ENCODE measurements around the gene PNKP.
"Not testable (repeated sequence)": the region's sequence is repeated elsewhere in the genome, so short reads cannot be mapped to it uniquely, and the experiment has no call there.

The PNKP gene

DNA sequence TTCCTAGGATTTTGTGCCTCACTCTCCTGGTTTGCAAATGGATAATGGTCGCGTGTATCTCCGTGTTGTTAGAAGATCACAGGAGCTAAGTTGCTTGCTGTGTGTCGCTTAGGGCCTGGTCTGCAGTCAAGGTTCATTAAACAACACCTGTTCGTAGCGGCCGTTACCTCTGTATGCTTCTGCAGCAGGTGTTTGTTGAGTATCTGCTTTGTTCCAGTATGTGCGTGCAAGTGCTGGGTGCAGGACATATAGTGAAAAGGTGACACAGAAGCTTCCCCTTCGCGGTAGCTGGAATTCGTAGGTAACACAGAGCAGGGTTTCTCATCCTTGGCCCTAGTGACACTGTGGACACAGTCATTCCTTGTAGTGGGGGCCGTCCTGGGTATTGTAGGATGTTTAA lies 43.9 kb downstream of the PNKP start:
- DNase-seq (ENCODE audit: low read depth in 2 of 2), result no peak

DNA sequence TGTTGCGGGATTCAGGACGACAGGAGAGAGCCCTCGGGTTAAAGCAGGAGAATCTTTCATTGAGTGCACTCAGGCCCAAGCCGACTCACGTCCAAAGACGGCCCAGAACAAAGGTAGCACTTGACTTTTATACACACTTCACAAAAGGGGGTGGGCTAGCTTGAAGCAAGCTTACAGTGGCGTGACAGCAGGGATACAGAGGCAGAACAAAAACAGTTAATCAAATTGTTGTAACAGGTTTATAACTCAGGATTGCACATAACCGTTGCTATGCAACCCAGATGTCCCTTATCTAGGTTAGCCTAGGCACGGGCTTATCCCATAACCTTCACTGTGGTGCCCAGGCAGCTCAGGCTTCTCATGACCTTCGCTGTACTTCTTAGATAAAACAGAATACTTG lies 47.3 kb downstream of the PNKP start:
- DNase-seq (ENCODE audit: low read depth in 2 of 2), result no peak

DNA sequence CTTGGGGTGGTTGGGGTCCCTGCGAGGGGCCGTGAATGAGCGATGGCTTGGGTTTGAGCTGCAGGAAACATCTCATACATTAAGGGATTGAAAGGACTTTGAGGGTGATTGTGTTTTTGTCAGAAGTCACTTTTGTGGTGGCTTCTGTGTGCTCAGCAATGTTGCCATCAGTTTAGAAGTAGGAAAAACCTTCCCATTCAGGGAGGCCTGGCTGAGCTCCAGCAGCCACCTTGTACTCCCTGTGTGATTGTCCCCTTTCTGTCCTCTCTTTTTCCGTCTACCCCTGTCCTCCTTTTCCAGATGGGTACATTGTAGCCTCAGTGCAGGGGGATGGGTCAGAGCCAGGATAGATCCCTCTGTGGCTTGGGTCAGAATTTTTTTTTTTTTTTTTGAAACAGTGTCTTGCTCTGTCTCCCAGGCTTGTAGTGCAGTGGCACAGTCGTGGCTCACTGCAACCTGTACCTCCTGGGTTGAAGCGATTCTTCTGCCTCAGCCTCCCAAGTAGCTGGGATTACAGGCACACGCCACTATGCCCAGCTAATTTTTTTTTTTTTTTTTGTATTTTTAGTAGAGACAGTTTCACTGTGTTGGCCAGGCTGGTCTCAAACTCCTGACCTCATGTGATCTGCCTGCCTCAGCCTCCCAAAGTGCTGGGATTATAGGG lies 47.8 kb downstream of the PNKP start:
- DNase-seq (ENCODE audit: low read depth in 2 of 2), result not testable (repeated sequence)

- DNase-seq (ENCODE audit: low read depth in 2 of 2), result no peak
Observed at GRCh38 chr19:49818649-49819370, 48.6 kb downstream of the PNKP start.

- peak; percentile 78 to 81 for DNase-seq (ENCODE audit: low read depth in 2 of 2)
Observed at GRCh38 chr19:49817964-49818648, 49.3 kb downstream of the PNKP start, which contains the start of gene MED25. TSS of gene MED25 (plus strand) at chr19:49818289. CDS start at chr19:49818342, 53 bp downstream.

- DNase-seq (ENCODE audit: low read depth in 2 of 2), result no peak
Observed at GRCh38 chr19:49816590-49816989, 50.8 kb downstream of the PNKP start.

GRCh38 chr19:49814010-49814409 lies 53.4 kb downstream of the PNKP start:
- no peak for DNase-seq (ENCODE audit: low read depth in 2 of 2)

GRCh38 chr19:49812997-49813861 lies 54.1 kb downstream of the PNKP start, which contains the start of gene FUZ:
TSS of gene FUZ (minus strand) at chr19:49813292. CDS start at chr19:49813106, 186 bp downstream.
- peak; percentile 74 to 90 for DNase-seq (ENCODE audit: low read depth in 2 of 2)

- DNase-seq (ENCODE audit: low read depth in 2 of 2), result no peak
Observed at GRCh38 chr19:49812452-49812996, 54.9 kb downstream of the PNKP start.

DNA sequence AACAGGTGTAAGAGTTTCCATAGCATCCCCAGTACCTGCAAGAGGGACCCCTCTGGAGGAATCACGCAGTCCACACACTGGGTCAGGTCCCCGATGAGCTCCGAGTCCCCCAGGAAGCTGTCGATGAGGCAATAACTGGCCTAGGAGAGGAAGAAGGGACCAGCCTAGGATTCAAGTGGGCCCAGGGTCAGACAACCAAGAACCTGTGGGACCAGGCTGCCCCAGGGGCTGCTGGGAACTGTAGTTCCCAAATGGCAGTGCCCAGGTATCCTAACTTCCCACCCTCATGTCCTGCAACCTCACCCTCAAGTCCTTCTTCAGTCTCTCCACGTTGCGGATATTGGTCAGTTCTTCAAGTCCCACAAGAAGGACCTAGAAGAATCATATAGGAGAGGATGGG lies 56.0 kb downstream of the PNKP start:
- no peak for DNase-seq (ENCODE audit: low read depth in 2 of 2)

All from stimulated activated CD4-positive, alpha-beta T cell treated with anti-CD3 and anti-CD28 coated beads, Interleukin-4, amount 100 ng/mL, for 48 hours (primary cell).